Peyer's patch (tissue), 4 donors: Measurements from ENCODE around the gene DKK3. TPM values are rescaled to one million over a fixed set of nuclear protein-coding genes. Genes with fewer than 3 reads are reported as not detected.

ENCODE experiments used
- DNase-seq, 3 donors: peaks; one replicate each; pipeline ENCODE4 v3.0.0-alpha.2; 2017 to 2019
- H3K27ac ChIP-seq, 4 donors: fragments of 200-600 bp; sonication (generic); one replicate each; pipeline ENCODE4 v1.5.1; 2016 to 2019
- H3K27me3 ChIP-seq, 2 donors: fragments of 200-600 bp; sonication (generic); one replicate each; pipeline ENCODE4 v1.5.1; 2019
- H3K36me3 ChIP-seq, 3 donors: fragments of 200-600 bp; sonication (generic); one replicate each; pipeline ENCODE4 v1.5.1; 2016 to 2019
- H3K4me1 ChIP-seq, 4 donors: fragments of 200-600 bp; sonication (generic); one replicate each; pipeline ENCODE4 v1.5.1; 2016 to 2019
- H3K4me3 ChIP-seq, 4 donors: fragments of 200-600 bp; sonication (generic); 1 replicate in 3 of 4; 2 replicates in 1 of 4; pipeline ENCODE4 v1.5.1; 2016 to 2019; ENCODE audit warnings: mild to moderate bottlenecking in 1 of 4
- H3K9me3 ChIP-seq, 4 donors: fragments of 200-600 bp; sonication (generic); one replicate each; pipeline ENCODE4 v1.5.1; 2016 to 2019; ENCODE audit warnings: mild to moderate bottlenecking in 1 of 4
- POLR2A ChIP-seq, 2 donors: fragments of 450-650 bp; IDR thresholded peaks; one replicate each; pipeline ENCODE4 v1.5.1; 2017; ENCODE audit warnings: antibody characterized with exemption in 2 of 2, mild to moderate bottlenecking in 2 of 2, moderate library complexity in 2 of 2
- total RNA-seq, 4 donors: library from RNA; depleted of rRNA; stranded (reverse); fragments of >200 nt; gene quantifications; one replicate each; pipeline ENCODE4 v1.1.0, GENCODE V29; 2016
- TF ChIP-seq, protein P1 (sequence below), 6 experiments: fragments of 450-650 bp in 4 of 6; fragments of 200-600 bp in 2 of 6; sonication (generic) in 1 of 6; IDR thresholded peaks; one replicate each; pipeline ENCODE4 v1.5.1; 2017 to 2019; ENCODE audit warnings: antibody characterized with exemption in 6 of 6, mild to moderate bottlenecking in 3 of 6, moderate library complexity in 1 of 6

Gene DKK3
- total RNA-seq, 4 donors from 2014 or later: 19.8 to 52.0 (median 26.7) TPM

- H3K27me3 ChIP-seq: no peaks in the 10 kb centered on the region
- TF ChIP-seq, protein P1, sequence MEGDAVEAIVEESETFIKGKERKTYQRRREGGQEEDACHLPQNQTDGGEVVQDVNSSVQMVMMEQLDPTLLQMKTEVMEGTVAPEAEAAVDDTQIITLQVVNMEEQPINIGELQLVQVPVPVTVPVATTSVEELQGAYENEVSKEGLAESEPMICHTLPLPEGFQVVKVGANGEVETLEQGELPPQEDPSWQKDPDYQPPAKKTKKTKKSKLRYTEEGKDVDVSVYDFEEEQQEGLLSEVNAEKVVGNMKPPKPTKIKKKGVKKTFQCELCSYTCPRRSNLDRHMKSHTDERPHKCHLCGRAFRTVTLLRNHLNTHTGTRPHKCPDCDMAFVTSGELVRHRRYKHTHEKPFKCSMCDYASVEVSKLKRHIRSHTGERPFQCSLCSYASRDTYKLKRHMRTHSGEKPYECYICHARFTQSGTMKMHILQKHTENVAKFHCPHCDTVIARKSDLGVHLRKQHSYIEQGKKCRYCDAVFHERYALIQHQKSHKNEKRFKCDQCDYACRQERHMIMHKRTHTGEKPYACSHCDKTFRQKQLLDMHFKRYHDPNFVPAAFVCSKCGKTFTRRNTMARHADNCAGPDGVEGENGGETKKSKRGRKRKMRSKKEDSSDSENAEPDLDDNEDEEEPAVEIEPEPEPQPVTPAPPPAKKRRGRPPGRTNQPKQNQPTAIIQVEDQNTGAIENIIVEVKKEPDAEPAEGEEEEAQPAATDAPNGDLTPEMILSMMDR (IDR thresholded peaks at IDR 0.05): no peak
- no peak for TF ChIP-seq POLR2A (IDR thresholded peaks at IDR 0.05)
- no peaks in the 10 kb centered on the region for H3K4me1 ChIP-seq
- H3K4me3 ChIP-seq: no peak overlapping the region
- no peaks in the 10 kb centered on the region for H3K9me3 ChIP-seq
- peaks cover 0 to 88% (median 0%) of the 10 kb centered on the region in 3 donors for H3K36me3 ChIP-seq
- DNase-seq: no peak
- H3K27ac ChIP-seq: no peak overlapping the region
These were observed 71.0 kb downstream of the DKK3 start for GRCh38 chr11:11937433-11937832.

DNA sequence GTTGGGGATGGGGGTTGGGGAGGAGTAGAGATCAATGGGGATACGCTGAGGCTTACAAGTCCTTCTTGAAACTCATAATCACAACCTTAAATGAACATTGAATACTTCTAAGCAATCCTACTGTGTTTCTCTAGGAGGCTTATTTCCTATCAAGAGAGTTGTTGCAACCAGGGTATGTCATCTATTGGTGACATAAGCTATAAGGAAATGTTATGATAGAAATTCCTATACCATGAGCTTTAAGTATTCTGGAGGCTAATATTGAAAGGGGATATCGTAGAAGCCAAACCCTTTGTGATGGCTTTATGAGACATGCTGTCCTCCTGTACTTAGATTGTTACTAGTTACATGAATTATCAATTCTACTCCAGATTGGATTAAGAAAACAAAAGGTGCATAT, 72.9 kb downstream of the DKK3 start:
- H3K36me3 ChIP-seq: peaks cover 0 to 79% (median 0%) of the 10 kb centered on the region in 3 donors
- H3K9me3 ChIP-seq: no peaks in the 10 kb centered on the region
- DNase-seq: no peak
- TF ChIP-seq POLR2A (IDR thresholded peaks at IDR 0.05): no peak
- TF ChIP-seq, protein P1 (IDR thresholded peaks at IDR 0.05): no peak
- no peak overlapping the region for H3K27ac ChIP-seq
- H3K4me1 ChIP-seq: no peaks in the 10 kb centered on the region
- no peaks in the 10 kb centered on the region for H3K27me3 ChIP-seq
- H3K4me3 ChIP-seq: no peak overlapping the region

GRCh38 chr11:11931461-11932055, 76.9 kb downstream of the DKK3 start:
- Histone ChIP-seq H3K4me3 (no peak overlapping the region), H3K27me3 (no peaks in the 10 kb centered on the region), H3K27ac (no peak overlapping the region), H3K4me1 (no peaks in the 10 kb centered on the region), H3K36me3 (peaks cover 0 to 58% (median 0%) of the 10 kb centered on the region in 3 donors), H3K9me3 (no peaks in the 10 kb centered on the region)
- DNase-seq: no peak
- TF ChIP-seq, protein P1 (IDR thresholded peaks at IDR 0.05): peak in 4 of 6 experiments; percentile 52 to 65 (median 60)
- no peak for TF ChIP-seq POLR2A (IDR thresholded peaks at IDR 0.05)

DNA sequence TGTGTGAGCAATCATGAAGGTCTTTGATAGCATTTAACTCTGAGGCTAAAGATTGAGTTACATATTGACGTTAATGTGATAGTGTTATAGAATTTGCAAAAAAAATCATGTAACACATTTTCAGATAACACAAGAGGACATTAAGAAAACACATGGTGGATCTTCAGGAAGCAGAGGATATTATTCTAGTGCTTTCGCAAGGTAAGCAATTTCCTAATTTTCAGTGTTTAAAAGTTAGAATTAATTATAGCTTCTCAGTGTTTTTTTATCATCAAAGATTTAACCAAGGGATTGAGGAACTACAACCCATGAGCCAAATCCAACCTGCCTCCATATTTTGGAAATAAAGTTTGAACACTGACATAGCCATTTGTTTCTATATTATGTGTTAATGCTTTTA, 78.5 kb downstream of the DKK3 start:
- TF ChIP-seq, protein P1 (IDR thresholded peaks at IDR 0.05): no peak
- Histone ChIP-seq H3K27ac (no peak overlapping the region), H3K27me3 (no peaks in the 10 kb centered on the region), H3K36me3 (peaks cover 0 to 54% (median 0%) of the 10 kb centered on the region in 3 donors), H3K4me3 (no peak overlapping the region), H3K9me3 (no peaks in the 10 kb centered on the region), H3K4me1 (no peaks in the 10 kb centered on the region)
- DNase-seq: no peak

DNA sequence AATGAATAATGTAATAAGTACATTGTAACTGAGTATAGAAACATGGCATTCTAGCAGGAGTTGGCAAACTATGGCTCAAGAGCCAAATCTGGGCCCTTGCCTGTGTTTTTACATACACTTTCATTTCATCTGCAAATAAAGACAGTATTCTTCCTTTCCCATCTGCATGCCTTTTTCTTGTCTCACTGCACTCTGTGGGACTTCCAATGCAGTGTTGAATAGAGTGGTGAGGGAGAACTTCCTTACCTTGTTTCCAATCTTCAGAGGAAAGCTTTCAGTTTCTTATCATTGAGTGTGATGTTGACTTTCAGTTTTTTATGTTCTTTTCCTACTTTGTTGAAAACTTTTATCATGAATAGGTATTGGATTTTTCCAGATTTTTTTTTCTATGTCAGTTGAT, 84.6 kb downstream of the DKK3 start:
- Histone ChIP-seq H3K27ac (no peak overlapping the region), H3K36me3 (peaks cover 0 to 27% (median 0%) of the 10 kb centered on the region in 3 donors)
- TF ChIP-seq, protein P1 (IDR thresholded peaks at IDR 0.05): no peak
- no peak for TF ChIP-seq POLR2A (IDR thresholded peaks at IDR 0.05)

More for the DNA sequence above, 84.6 kb downstream of the DKK3 start:
- H3K4me1 ChIP-seq: no peaks in the 10 kb centered on the region
- no peak overlapping the region for H3K4me3 ChIP-seq
- no peak for DNase-seq
- H3K9me3 ChIP-seq: no peaks in the 10 kb centered on the region
- no peaks in the 10 kb centered on the region for H3K27me3 ChIP-seq
